Skin of body (tissue), 2 donors: ENCODE measurements around the gene CACNA2D2. TPM values are rescaled to one million over a fixed set of nuclear protein-coding genes. Genes with fewer than 3 reads are reported as not detected.

ENCODE experiments used
- DNase-seq: peaks from one replicate; lab custom pipeline; 2025; lab: John Stamatoyannopoulos, UW
- total RNA-seq: library from RNA; depleted of rRNA; stranded (reverse); fragments of >200 nt; gene quantifications from one replicate; pipeline ENCODE4 v1.2.3, GENCODE V29; 2014

CACNA2D2 gene
- total RNA-seq, 1 donor from 2014 or later, result 1.4 TPM

DNA sequence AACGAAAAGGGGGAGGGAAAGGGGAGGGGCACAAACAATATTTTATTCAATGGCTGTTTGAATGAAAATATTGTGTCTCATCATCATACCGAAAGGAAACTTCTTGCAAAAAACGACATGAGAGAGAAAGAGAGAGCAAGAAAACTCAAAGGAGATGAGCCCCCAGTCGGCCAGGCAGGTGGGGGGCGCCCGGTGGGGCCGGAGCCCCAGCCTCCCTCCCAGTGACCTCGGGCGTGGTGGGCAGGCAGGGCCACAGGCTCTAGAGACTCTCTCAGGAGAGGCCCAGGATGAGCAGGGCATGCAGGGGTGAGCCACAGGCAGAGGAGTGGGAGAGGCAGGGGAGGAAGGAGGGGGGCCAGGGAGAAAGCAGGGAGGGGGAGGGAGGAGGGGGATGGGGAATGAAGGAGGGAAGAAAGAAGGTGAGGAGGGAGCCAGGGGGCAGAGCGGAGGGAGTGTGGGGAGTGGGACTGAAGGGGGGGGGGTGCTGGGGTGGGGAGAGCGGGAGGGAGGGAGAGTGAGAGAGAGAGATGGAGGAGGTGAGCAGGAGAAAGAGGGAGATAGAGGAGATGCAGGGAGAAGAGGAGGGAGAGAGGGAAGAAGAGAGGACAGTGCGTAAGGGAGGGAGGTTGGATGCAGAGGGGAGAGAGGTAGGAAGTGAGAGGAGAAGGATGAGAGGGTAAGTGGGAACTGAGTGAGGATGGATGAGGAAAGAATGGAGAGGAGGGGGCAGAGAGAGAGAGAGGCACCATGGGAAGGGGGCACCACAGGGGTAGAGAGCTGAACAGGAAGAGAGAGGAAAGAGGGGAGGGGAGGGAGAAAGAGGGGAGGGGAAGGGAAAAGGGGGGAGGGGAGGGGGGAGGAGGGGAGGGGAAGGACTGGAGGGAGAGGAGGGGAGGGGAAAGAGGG is 130.0 kb downstream of the CACNA2D2 start:
- no peak for DNase-seq

DNA sequence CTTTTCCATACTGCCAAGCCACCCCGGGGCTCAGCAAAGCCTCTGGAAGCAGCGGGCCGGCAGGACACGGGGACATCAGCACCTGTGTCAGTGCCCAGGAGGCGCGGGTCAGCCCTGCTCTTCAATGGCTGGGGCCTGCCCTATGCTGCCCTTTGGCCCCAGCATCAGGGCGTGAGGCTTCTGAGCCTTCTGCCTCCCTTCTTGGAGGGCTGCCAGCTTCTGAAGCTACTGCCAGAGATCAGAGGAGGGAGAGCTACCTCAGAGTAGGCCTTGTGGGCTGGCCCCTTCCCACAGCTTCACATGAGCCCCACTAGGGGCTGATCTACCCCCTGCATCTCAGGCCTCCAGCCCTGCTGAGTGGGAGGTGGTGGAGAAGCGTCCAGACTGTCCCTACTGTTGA is 131.1 kb downstream of the CACNA2D2 start:
- DNase-seq, result no peak

DNA sequence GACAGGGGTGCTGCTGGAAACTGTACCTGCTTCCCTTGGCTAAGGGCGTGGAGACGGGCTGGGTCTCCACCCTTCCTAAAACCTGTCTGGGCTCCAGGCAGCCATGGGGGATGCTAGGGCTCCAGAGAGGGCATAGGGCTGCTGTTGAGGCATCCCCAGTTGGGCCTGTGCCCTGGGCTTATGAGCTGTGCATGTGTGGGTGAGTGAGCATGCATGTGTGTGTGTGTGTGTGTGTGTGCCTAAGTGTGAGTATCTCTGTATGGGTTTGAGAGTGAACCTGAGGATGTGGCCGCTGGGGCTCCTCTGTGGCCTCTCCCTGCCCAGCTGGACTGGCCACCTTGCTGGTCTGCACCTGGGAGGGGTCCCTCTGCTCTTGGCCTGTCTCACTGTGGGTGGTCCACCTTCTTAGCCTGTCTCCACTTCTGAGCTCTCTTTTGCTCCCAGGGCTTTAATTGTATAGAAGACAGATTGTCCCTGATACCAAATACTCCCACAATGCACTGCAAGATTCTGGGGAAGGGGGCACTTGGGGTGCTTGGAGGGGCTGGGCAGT is 132.2 kb downstream of the CACNA2D2 start:
- DNase-seq, result no peak

DNA sequence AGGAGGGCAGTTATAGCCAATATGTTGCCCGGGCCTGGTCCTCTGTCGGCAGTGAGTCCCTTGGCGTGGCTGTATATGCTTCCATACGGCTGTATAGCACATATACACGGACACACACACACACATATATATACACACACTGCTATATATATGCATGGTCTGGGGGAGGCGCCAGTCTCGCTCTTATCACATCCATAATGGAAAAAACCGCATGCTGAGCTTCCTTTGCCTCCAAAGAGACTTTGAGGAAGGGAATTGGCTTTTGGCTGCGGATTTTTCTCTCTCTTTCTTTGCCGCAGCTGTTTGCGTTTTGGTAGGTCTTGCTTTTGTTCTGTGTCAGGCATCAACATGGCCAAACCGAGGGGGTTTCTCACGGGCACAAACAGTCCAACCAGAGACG is 132.8 kb downstream of the CACNA2D2 start:
- DNase-seq, result peak; percentile 78

DNA sequence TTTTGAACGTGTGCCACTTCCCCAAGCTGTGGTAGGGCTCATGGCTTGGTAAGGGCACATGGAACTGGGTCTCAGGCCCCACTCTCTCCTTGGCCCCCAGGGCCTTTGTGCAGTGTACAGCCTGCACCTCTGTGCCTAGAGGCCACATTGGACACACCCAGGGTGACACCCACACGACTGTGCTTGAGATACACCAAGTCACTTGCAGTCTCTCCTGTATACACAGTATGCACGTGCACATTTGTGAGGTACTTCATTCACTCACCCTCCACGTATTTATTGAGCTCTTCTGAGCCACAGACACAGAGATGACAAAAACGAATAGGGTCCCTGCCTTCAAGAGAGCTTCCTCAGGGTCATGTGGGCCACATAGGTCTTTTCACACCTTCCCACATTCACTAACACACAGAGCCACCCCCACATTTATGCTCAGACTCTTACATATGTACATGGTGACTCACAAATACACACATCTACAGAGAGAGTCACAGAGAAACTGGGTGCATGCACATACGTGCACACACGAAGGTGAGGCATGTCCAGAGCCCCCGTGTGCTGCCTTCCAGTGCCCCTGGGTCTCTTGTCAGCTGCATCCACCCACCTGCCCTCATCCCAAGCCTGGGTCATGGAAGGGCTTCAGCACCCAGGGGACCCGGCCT is 134.3 kb downstream of the CACNA2D2 start:
- DNase-seq, result no peak

DNA sequence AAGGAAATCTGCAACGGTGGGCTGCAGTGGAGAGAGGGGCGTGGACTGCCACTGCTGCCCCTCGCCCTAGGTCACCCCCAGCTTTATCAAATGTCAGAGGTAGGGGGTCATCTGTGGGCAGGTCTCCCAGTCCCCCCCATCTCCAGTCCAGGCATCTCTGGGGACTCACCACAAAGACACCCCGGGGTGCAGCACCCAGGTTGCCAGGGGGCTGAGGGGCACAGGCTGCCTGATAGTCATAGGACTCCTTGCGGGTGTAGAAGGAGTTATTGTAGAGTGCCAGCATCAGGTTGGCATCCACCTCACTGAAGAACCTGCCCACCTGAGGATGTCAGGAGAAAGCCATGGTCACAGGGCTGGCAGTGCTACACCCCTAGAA is 137.6 kb downstream of the CACNA2D2 start:
- DNase-seq, result no peak

DNA sequence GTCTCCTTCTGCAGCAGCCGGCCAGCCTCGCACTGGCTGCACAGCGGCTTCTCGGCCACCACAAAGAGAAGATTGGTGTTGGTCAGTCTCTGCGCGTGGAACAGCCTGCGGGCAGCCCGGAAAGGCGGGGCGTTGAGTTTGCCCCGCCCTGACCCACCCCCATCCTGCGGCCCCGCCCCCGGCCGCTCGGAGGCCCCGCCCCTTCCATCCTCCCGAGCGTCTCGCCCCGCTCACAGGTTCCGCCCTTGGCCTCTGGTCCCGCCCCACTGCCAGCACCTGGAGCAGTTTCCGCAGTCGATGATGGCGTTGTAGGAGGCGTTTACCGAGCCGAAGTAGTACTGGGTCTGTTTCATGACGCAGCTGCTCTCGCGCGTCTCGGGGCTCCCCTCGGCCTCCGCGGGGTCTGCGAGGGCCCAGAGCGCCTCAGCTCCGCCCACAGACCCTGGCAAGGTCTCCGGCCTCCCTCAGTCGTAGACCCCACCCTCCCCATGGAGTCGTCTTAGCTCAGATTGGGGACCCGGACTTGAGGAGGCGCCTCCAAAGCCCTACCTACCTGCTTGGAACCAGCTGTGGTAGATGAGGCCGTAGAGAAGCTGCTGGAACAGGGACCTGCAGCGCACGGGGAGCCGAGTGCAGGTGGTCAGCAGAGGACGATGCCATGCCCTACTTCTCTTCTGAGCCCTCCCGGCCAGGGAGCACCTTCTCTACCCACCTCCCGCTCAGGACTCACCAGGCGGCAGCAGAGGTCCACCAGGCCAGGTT is 138.2 kb downstream of the CACNA2D2 start:
- DNase-seq, result peak; percentile 41

DNA sequence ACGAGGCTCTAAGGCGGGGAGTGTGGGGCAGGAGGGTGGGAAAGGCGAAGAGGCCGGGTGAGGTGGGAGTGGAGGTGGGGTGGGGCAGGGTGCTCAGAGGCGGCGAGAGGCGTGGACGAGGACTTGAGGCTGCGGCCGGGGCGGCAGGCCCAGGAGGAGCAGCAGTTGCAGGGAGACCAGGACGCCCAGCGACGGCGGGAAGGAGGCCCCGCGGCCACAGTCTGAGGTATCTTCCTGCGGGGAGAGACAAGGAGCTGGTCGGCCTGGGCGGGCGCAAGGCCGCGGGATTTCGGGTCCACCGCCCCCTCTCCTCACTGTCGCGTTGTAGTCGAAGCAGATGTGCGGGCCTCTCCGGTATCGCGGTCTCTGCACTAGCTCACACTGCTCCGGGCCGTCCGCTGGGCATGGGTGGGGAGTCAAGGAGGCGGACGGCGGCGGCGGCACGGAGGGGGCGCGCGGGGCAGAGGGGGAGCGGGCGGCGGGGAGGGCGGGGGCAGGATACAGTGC is 138.8 kb downstream of the CACNA2D2 start:
- DNase-seq, result no peak

DNA sequence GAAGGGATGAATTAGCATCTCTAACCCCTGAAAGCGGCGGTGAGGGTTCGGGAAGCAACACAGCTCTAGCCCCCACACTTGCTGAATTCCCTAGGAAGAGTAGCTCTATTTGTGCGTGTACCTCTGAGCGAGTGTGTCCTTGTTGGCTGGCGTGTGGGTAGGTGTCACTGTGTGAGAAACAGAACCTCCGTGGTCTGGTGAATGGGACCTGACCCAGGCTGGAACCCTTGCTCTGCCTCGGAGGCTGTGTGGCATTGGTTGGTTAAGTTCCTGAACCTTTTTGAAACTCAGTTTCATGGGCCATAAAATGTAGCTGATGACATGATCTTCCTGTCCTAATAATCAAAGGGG is 143.7 kb downstream of the CACNA2D2 start:
- no peak for DNase-seq

DNA sequence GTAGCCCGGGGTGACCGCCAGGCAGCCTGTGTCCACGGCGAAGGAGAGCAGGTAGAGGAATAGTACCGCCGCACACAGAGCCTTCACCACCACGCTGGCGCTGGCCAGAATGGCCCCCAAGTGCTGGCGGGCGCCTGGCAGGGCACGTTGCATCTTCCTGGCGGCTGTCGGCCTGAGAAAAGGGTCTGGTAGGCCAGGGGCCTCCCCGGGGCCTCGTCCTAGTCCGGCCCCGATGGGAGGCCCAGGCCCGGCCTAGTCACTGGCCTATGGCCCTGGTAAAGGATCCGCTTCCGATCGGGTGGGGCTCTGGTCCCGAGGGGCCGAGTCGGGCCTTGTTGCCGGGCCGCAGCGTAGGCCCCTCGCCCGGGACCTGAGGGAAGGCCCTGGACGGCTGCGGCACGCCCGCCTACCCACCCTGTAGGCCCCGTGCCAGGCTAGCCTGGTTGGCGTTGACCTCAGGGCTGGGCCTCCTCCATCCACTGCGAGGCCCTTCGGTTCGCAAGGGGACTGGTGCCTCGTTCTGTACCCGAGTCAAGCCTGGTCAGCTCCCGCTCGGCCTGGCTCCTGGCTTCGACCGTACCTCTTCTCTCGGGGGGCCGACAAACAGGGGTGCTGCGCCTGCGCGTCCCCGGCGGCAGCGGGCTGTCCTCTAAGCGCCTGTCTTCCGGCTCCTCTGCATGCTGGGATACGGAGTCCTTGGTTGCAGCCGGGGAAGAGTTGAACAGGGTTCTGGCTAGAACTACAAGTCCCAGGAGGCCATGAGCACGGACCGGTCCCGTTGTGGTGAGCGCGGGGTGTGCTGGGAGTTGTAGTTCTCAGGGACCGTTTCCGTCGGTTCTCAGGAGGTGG is 144.3 kb downstream of the CACNA2D2 start, which contains the start of gene TMEM115:
TSS of gene TMEM115 (minus strand) at position 611 of the 849 bp plus-strand sequence. CDS start at position 153, 458 bp downstream.
- peak; percentile 98 for DNase-seq

DNA sequence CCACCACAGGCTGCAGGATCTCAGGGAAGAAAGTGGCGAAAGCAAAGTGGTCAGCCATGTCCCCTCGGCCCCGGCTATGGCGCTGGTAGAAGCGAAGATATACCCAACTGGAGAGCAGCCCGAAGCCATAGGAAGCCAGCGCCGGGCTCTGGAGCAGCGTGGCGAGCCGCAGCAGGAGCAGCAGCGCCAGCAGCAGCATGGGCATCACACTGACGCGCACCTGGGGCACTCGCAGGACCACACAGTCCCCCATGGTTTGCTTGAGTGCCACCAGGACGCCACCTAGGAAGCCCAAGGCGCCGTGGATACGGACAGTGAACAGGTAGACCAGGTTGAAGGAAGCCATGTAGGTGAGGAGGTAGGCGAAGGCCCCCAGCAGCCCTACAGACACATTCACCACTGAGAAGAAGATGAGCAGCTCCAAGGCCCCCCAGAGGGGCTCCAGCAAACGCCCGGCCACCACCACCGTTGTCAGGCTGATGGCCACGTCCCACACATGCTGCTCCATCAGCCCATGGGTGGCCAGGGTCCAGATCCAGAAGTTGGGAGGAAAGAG is 145.0 kb downstream of the CACNA2D2 start:
- no peak for DNase-seq

DNA sequence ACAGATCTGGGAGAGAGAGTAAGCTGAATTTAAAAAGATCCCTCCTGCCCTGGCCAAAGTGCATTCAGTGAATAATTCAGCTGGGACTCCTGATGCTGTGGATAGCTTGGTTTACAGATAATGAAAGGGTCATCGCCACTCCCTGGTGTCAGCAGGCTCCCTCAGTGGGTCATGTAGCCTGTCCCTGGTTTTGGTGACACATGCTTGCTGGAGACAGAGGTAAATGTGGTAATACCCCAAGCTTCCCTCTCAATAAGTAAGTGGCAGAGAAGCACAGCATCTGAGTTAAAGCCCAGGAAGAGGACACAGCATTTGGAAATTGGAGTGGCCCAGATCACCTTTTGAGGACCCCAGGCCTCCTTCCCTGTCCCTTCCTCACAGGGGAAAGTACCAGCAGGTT is 146.0 kb downstream of the CACNA2D2 start:
- DNase-seq, result no peak

DNA sequence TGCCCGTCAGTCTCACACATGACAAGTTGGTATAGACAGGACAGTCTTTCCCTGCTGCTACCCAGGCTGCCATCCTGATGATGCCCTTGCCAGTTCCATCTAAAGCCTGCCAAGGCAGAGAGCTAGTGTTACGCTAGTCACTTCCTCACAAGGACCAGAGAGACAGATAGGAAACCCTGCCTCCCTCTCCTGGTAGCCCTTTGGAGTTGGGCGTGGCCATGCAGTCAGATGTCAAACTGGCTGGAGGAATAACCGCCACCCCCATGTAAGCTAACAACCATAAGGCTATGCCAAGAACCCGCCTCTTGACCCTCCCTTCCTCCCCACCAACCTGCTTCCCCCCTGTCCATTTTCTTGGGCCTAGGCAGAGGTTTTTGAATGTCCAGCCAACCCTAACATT is 146.9 kb downstream of the CACNA2D2 start:
- no peak for DNase-seq

DNA sequence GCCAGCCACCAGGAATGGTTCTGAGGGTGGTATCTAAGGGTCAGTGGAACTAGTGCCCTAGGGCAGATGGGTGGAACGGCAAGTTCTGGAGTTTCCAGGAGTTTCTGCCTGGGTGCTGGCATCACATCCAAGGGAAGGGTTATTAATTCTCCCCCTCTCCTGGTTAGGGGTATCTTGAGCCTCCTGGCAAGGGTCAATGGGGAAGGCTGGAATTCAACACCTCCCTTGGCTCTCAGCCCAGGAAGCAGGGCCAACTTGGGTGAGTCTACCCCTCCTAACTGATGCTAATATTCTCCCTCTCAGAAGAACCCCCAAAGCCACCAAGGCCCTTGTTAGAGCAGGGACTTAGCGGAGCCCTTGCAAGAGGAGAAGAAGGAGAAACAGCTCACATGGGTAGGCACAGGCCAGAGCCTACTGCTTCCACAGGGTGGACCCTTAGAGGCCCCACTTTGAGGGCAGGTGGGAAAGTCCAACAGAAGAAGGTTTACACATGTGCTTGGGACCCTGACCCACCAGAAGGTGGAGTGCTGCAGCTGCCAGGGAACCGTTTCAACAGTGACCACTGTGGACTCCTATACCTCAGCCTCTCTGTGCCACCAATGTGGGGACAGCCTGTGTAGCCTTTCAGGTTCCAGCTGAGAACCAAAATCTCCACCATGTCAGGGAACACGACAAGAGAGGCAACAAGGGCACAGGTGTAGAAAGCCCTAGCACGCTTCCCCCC is 147.4 kb downstream of the CACNA2D2 start:
- DNase-seq, result no peak

DNA sequence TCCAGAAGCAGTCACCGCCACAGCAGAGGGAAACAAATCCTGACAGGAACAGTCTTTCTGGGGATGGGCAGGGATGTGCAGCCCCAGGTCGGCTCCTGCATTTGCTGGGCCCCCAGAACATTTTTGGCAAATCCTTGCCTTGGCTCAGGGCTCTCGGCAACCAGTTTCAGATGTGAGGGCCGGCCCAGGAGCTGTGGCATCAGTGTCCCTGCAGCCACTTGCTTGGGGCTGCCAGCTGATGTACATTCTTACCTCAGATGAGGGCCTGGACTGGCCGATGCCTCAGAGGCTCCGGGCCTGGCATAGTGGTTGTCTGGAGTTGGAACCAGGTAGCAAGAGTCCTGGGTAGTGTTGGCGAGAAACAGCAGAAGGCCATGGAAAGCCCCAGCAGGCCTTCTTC is 148.6 kb downstream of the CACNA2D2 start:
- no peak for DNase-seq

DNA sequence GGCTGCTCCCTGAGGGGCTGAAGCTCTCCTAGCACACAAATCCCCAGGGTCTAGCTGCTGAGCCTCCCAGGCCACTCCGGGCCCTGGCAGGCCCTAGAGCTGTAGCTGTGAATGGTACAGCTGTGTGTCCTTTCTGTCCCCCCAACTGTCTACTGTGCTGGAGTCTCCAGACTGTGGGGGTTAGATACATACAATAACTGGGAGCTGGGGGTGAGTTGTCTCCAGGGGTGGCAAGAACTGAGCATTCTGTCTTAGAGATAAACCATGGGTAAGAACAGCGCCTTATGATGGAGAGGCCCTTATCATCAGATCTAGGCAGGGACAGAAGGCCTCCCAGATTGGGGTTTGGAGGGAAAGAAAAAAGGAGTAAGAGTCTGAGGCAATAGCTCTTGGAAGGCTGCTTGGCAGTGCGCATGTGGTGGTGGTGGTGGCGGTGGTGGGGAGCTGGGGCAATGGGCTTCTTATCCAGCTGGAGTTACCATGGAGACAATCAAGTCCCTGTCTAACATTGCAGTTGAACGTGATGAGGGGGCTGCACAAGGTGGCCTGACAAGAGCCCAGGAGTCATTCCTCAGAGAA is 149.2 kb downstream of the CACNA2D2 start:
- DNase-seq, result no peak

DNA sequence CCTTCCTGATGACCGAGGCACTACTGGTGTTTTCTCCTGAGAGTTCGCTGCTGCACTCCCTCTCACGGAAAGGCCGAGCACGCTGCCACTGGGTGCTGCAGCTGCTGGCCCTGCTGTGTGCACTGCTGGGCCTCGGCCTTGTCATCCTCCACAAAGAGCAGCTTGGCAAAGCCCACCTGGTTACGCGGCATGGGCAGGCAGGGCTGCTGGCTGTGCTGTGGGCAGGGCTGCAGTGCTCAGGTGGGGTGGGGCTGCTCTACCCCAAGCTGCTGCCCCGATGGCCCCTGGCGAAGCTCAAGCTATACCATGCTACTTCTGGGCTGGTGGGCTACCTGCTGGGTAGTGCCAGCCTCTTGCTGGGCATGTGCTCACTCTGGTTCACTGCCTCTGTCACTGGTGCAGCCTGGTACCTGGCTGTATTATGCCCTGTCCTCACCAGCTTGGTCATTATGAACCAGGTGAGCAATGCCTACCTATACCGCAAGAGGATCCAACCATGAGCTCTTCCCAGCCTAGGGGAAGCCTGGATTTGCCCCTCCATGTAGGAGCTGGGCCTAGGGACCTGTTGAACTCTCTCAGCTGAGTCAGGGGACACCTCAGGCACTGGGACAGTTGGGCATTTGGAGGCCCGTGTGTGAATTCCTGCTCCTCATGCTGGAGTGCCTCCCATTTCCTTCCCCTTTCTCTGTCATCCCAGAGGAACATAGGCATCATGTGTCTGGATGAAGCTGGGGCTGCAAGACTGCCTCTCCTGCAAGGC is 150.0 kb downstream of the CACNA2D2 start:
- no peak for DNase-seq

DNA sequence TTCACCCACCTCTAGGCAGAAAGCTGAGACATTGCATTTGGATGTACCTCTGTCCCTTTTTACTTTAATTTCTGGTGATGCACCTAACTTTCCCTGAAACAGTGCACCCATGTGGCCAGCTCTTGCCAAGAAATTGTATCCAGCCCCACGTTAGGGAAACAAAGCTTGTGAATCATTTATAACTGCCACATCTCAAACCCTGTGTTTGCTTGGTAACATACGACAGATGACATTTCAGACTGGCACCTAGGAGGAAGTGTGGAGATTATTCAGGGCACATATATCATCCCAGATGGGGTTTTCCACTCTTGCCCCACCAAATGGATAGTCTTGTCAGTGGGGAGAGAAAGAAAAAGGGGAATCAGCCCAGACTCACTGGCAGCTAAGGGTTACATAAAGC is 150.7 kb downstream of the CACNA2D2 start:
- DNase-seq, result no peak

DNA sequence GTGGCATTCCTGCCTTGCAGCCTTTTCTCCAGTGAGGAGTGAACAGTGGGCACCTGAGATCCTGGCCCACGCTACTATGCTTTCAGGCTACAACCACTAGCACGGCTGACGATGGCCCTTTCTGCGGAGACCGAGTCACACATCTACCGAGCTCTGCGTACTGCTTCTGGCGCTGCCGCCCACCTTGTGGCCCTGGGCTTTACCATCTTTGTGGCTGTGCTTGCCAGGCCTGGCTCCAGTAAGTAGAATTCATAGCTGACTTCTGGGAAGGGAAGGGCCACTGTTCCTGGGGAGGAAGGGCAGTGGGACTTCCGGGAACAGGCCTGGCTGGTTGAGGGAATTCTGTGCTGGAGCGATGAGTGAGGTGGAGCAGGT is 152.1 kb downstream of the CACNA2D2 start:
- DNase-seq, result no peak
